Measurements from ENCODE around the gene RCN1. TPM values are rescaled to one million over a fixed set of nuclear protein-coding genes. Genes with fewer than 3 reads are reported as not detected.

The RCN1 gene
- total and polyA plus RNA-seq, 9 of the 15 experiments (the other 6 are each of a cell fraction or from before 2014, with no cell fraction given), result 2.1 to 8.7 (median 7.2) TPM

DNA sequence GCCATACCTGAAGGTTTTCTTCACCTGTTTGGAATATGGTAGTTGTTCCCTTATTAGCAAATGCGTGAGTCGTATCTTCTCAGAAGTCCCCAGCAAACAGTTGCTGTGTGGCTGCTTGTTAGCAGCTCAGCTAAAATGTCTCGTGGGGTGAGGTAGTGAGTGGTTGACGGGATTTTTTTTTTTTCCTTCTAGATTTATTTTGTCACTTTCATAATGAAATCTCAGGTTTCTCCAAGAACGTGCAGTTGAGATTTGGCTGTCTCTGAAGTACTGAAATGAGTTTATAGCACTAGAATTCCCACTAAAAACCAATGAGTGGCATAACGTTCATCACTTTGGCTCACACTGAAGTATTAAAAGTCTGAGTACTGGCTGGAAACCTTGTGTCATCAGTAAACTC is 16.8 kb downstream of the RCN1 start (continued):
- TF ChIP-seq, protein P1, sequence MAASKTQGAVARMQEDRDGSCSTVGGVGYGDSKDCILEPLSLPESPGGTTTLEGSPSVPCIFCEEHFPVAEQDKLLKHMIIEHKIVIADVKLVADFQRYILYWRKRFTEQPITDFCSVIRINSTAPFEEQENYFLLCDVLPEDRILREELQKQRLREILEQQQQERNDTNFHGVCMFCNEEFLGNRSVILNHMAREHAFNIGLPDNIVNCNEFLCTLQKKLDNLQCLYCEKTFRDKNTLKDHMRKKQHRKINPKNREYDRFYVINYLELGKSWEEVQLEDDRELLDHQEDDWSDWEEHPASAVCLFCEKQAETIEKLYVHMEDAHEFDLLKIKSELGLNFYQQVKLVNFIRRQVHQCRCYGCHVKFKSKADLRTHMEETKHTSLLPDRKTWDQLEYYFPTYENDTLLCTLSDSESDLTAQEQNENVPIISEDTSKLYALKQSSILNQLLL (CRISPR knock-in tag; IDR thresholded peaks at IDR 0.05; ENCODE audit: borderline replicate concordance), result no peak
- TF ChIP-seq POU5F1 (IDR thresholded peaks at IDR 0.05; ENCODE audit: borderline replicate concordance, low read depth, low read length, partially characterized antibody), result no peak

DNA sequence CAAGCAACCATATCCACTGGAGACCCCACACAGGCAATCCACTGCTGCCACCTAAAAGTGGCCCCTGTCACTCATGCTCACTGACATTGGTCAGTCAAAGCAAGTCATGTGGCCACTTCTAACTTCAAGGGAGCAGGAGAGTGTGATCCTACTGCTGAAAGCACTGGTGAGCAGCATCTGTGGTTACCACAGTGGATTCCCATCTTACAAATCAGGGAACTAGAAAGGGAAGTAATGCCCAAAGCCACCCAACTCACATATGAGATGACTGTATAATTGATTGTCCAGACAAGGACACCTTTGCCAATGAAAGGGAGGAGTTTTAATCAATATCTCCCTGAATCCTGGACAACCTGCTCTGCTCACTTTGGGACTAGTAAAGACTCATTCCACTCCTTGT is 17.7 kb downstream of the RCN1 start:
- no TSS peak for BruUV-seq (replicated peaks)
- Histone ChIP-seq H3K4me2 (ENCODE audit: insufficient read depth, low read length) (no peak overlapping the region), H3K9me1 (ENCODE audit: control insufficient read depth, insufficient read depth, low read length) (no peaks in the 10 kb centered on the region), H3K4me1 (replicated peaks in 1 of 2; ENCODE audit: control insufficient read depth in 2 of 2, insufficient read depth in 2 of 2, low read length in 2 of 2) (no peaks in the 10 kb centered on the region), H3K9me3 (replicated peaks; ENCODE audit: control insufficient read depth, insufficient read depth, low read depth, low read length) (no peaks in the 10 kb centered on the region), H3K27me3 (ENCODE audit: control insufficient read depth in 2 of 2, insufficient read depth in 2 of 2, low read length in 2 of 2) (no peaks in the 10 kb centered on the region; a peak in 1 of 5 replicates), H3K79me2 (ENCODE audit: control insufficient read depth, insufficient read depth, low read length) (no peaks in the 10 kb centered on the region), H3K27ac (ENCODE audit: extremely low read depth, low read depth, low read length) (no peak overlapping the region), H3K9ac (ENCODE audit: insufficient read depth in 1 of 2, low read depth in 2 of 2, low read length in 2 of 2) (no peak overlapping the region), H3K36me3 (ENCODE audit: control insufficient read depth, insufficient read depth, low read length) (no peaks in the 10 kb centered on the region), H3K4me3 (no peak overlapping the region), H4K20me1 (replicated peaks; ENCODE audit: control insufficient read depth, insufficient read depth, low read length) (no peaks in the 10 kb centered on the region; the same call in 1 of the 2 replicates), H2AFZ (ENCODE audit: low read depth, low read length) (no peak overlapping the region)
- TF ChIP-seq ZNF75A (CRISPR knock-in tag; IDR thresholded peaks at IDR 0.05), result no peak
- no peak for TF ChIP-seq NR1H2 (CRISPR knock-in tag; IDR thresholded peaks at IDR 0.05)
- no peak for TF ChIP-seq BRCA1 (IDR thresholded peaks at IDR 0.05)
- TF ChIP-seq BRCA1 (CRISPR knock-in tag; IDR thresholded peaks at IDR 0.05), result no peak
- TF ChIP-seq IFI16 (CRISPR knock-in tag; IDR thresholded peaks at IDR 0.05), result no peak
- no peak for TF ChIP-seq PRMT5 (CRISPR knock-in tag; IDR thresholded peaks at IDR 0.05)
- TF ChIP-seq ZNF511 (CRISPR knock-in tag; IDR thresholded peaks at IDR 0.05), result no peak
- no peak for TF ChIP-seq PKNOX1 (IDR thresholded peaks at IDR 0.05)
- TF ChIP-seq GATA2 (CRISPR knock-in tag; IDR thresholded peaks at IDR 0.05), result no peak
- no peak for TF ChIP-seq HDAC3 (IDR thresholded peaks at IDR 0.05; ENCODE audit: borderline replicate concordance, partially characterized antibody)
- TF ChIP-seq, protein P2, sequence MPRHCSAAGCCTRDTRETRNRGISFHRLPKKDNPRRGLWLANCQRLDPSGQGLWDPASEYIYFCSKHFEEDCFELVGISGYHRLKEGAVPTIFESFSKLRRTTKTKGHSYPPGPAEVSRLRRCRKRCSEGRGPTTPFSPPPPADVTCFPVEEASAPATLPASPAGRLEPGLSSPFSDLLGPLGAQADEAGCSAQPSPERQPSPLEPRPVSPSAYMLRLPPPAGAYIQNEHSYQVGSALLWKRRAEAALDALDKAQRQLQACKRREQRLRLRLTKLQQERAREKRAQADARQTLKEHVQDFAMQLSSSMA (CRISPR knock-in tag; IDR thresholded peaks at IDR 0.05), result no peak
- TF ChIP-seq STAT5A (IDR thresholded peaks at IDR 0.05; ENCODE audit: borderline replicate concordance, low read length), result no peak
- TF ChIP-seq SMAD2 (IDR thresholded peaks at IDR 0.05; ENCODE audit: low read depth, low read length), result no peak
- TF ChIP-seq NELFE (IDR thresholded peaks at IDR 0.05; ENCODE audit: insufficient read depth, insufficient read length), result no peak
- ChIA-PET CTCF (ENCODE audit: low intra/inter-chr PET ratio) (no interaction called here), POLR2A (no interaction called here)
- intact Hi-C loops (cut with micrococcal nuclease) (no loop called here), in situ Hi-C loops (cut with MboI) (no loop called here)
- no peak for DNase-seq (ENCODE audit: extremely low read depth in 1 of 4, low spot score in 3 of 4)
- no peak for FAIRE-seq
- ATAC-seq, result no peak
